HFF-Myc (cell line): ENCODE results near the gene UBAC2.
A peak's percentile ranks its signal among the peaks of the same experiment; 100 is the strongest.

Experiments
- DNase-seq: peaks from one replicate; pipeline ENCODE4 v3.0.0-alpha.2; 2011; ENCODE audit warnings: low read depth; ENCODE audit errors: extremely low read depth
- H3K4me3 ChIP-seq: replicated peaks from 2 replicates; pipeline ENCODE4 v1.5.1; 2011; ENCODE audit warnings: low read depth, mild to moderate bottlenecking, control low read depth, low read length
- TF ChIP-seq, protein P1 (sequence below): IDR thresholded peaks from 2 replicates; pipeline ENCODE4 v1.5.1; 2012; ENCODE audit warnings: mild to moderate bottlenecking, low read depth, low read length, control low read depth; ENCODE audit errors: missing control alignments

The UBAC2 gene

GRCh38 chr13:99261059-99261458 is 60.4 kb downstream of the UBAC2 start:
- TF ChIP-seq, protein P1, sequence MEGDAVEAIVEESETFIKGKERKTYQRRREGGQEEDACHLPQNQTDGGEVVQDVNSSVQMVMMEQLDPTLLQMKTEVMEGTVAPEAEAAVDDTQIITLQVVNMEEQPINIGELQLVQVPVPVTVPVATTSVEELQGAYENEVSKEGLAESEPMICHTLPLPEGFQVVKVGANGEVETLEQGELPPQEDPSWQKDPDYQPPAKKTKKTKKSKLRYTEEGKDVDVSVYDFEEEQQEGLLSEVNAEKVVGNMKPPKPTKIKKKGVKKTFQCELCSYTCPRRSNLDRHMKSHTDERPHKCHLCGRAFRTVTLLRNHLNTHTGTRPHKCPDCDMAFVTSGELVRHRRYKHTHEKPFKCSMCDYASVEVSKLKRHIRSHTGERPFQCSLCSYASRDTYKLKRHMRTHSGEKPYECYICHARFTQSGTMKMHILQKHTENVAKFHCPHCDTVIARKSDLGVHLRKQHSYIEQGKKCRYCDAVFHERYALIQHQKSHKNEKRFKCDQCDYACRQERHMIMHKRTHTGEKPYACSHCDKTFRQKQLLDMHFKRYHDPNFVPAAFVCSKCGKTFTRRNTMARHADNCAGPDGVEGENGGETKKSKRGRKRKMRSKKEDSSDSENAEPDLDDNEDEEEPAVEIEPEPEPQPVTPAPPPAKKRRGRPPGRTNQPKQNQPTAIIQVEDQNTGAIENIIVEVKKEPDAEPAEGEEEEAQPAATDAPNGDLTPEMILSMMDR: no peak
- H3K4me3 ChIP-seq: no peak overlapping the region
- no peak for DNase-seq

GRCh38 chr13:99263126-99263785 is 62.6 kb downstream of the UBAC2 start:
- DNase-seq: no peak
- no peak overlapping the region for H3K4me3 ChIP-seq
- TF ChIP-seq, protein P1: no peak

DNA sequence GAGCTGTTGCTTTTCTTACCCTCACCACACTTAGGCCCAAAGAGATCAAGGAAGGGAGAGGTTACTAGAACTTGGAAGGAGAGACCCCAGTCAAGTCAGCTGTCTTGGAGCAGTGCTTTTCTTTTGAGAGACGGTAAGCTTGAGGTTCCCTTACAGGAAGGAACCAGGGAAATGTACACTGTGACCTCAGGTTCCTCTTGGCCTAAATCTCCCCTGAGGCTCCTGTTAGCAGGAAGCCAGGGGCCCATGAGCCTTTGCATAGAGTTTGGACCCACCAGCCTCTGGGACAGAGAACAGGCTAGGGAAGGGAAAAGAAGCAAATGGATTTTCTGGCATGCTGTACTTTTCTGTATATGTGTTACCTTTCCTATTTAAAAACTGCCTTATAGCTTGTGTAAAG is 63.4 kb downstream of the UBAC2 start:
- DNase-seq: no peak
- no peak overlapping the region for H3K4me3 ChIP-seq
- TF ChIP-seq, protein P1: no peak

- TF ChIP-seq, protein P1: no peak
- H3K4me3 ChIP-seq: no peak overlapping the region
- no peak for DNase-seq
These were observed 64.6 kb downstream of the UBAC2 start for GRCh38 chr13:99265162-99265800.

GRCh38 chr13:99265821-99266426 is 65.3 kb downstream of the UBAC2 start:
- TF ChIP-seq, protein P1: peak; percentile 47
- DNase-seq: no peak

GRCh38 chr13:99266827-99267226 is 66.2 kb downstream of the UBAC2 start:
- H3K4me3 ChIP-seq: no peak overlapping the region
- TF ChIP-seq, protein P1: no peak
- DNase-seq: no peak

More at GRCh38 chr13:99265821-99266426, 65.3 kb downstream of the UBAC2 start:
- no peak overlapping the region for H3K4me3 ChIP-seq
